Measurements from ENCODE around the gene PFKFB2. TPM values are rescaled to one million over a fixed set of nuclear protein-coding genes. Genes with fewer than 3 reads are reported as not detected.

PFKFB2 gene
- total RNA-seq, 1 donor from 2014 or later = 68.2 TPM

- ATAC-seq (no peak), DNase-seq (ENCODE audit: missing footprints) (no peak)
- intact Hi-C loops (cut with DNase I) = loop anchor here (10.0 kb wide), 1 partner anchor 258 kb away; no protein-coding TSS in a partner anchor
These were observed 3.6 kb downstream of the PFKFB2 start for GRCh38 chr1:207056673-207057072.

- DNase-seq (ENCODE audit: missing footprints) = no peak
- intact Hi-C loops (cut with DNase I) = loop anchor here (10.0 kb wide), 1 partner anchor 257 kb away; no protein-coding TSS in a partner anchor
- no peak for ATAC-seq
These were observed 5.2 kb downstream of the PFKFB2 start for GRCh38 chr1:207058252-207058651.

- DNase-seq (ENCODE audit: missing footprints) (no peak), ATAC-seq (no peak)
- intact Hi-C loops (cut with DNase I) = loop anchor here (10.0 kb wide), 1 partner anchor 256 kb away; no protein-coding TSS in a partner anchor
These were observed 6.1 kb downstream of the PFKFB2 start for GRCh38 chr1:207058878-207059867.

GRCh38 chr1:207059881-207060280 lies 6.8 kb downstream of the PFKFB2 start:
- DNase-seq (ENCODE audit: missing footprints) = no peak
- intact Hi-C loops (cut with DNase I) = loop anchor here (10.0 kb wide), 1 partner anchor 255 kb away; no protein-coding TSS in a partner anchor
- no peak for ATAC-seq

- intact Hi-C loops (cut with DNase I) = no loop called here
- ATAC-seq (no peak), DNase-seq (ENCODE audit: missing footprints) (no peak)
These were observed 7.5 kb downstream of the PFKFB2 start for GRCh38 chr1:207060596-207060995.

GRCh38 chr1:207062058-207062457 lies 9.0 kb downstream of the PFKFB2 start:
- intact Hi-C loops (cut with DNase I) = no loop called here
- DNase-seq (ENCODE audit: missing footprints) (no peak), ATAC-seq (no peak)

- ATAC-seq (no peak), DNase-seq (ENCODE audit: missing footprints) (no peak)
- intact Hi-C loops (cut with DNase I) = no loop called here
These were observed 9.9 kb downstream of the PFKFB2 start for GRCh38 chr1:207063014-207063413.

- DNase-seq (ENCODE audit: missing footprints) = no peak
- ATAC-seq = peak; percentile 73
- intact Hi-C loops (cut with DNase I) = no loop called here
These were observed 11.5 kb downstream of the PFKFB2 start for GRCh38 chr1:207064561-207064960.

- DNase-seq (ENCODE audit: missing footprints) (no peak), ATAC-seq (no peak)
- intact Hi-C loops (cut with DNase I) = no loop called here
These were observed 14.1 kb downstream of the PFKFB2 start for GRCh38 chr1:207067185-207067584.

- ATAC-seq (no peak), DNase-seq (ENCODE audit: missing footprints) (no peak)
- intact Hi-C loops (cut with DNase I) = no loop called here
These were observed 14.6 kb downstream of the PFKFB2 start for GRCh38 chr1:207067665-207068064.

- DNase-seq (ENCODE audit: missing footprints) = no peak
- intact Hi-C loops (cut with DNase I) = no loop called here
- peak; percentile 22 for ATAC-seq
These were observed 16.0 kb downstream of the PFKFB2 start for GRCh38 chr1:207069061-207069460.

GRCh38 chr1:207069858-207070506 lies 16.9 kb downstream of the PFKFB2 start:
- intact Hi-C loops (cut with DNase I) = loop anchor here (10.0 kb wide), 1 partner anchor 135 kb away; no protein-coding TSS in a partner anchor
- DNase-seq (ENCODE audit: missing footprints) (peak; percentile 73), ATAC-seq (peak; percentile 67)

GRCh38 chr1:207070811-207071210 lies 17.7 kb downstream of the PFKFB2 start:
- intact Hi-C loops (cut with DNase I) = loop anchor here (10.0 kb wide), 1 partner anchor 136 kb away; no protein-coding TSS in a partner anchor
- ATAC-seq (no peak), DNase-seq (ENCODE audit: missing footprints) (no peak)

GRCh38 chr1:207071426-207071825 lies 18.4 kb downstream of the PFKFB2 start:
- intact Hi-C loops (cut with DNase I) = loop anchor here (10.0 kb wide), 1 partner anchor 137 kb away; no protein-coding TSS in a partner anchor
- no peak for DNase-seq (ENCODE audit: missing footprints)
- ATAC-seq = no peak

GRCh38 chr1:207072233-207072632 lies 19.2 kb downstream of the PFKFB2 start:
- DNase-seq (ENCODE audit: missing footprints) (no peak), ATAC-seq (no peak)
- intact Hi-C loops (cut with DNase I) = loop anchor here (10.0 kb wide), 1 partner anchor 137 kb away; no protein-coding TSS in a partner anchor

- no peak for ATAC-seq
- intact Hi-C loops (cut with DNase I) = loop anchor here (10.0 kb wide), 1 partner anchor 139 kb away; no protein-coding TSS in a partner anchor
These were observed 21.1 kb downstream of the PFKFB2 start for GRCh38 chr1:207073906-207074820.

GRCh38 chr1:207076181-207076955 lies 23.3 kb downstream of the PFKFB2 start:
- ATAC-seq (no peak), DNase-seq (ENCODE audit: missing footprints) (no peak)
- intact Hi-C loops (cut with DNase I) = loop anchor here (10.0 kb wide), 1 partner anchor 142 kb away; no protein-coding TSS in a partner anchor

More at GRCh38 chr1:207073906-207074820, 21.1 kb downstream of the PFKFB2 start:
- no peak for DNase-seq (ENCODE audit: missing footprints)
